PFSK-1 (cell line): ENCODE results near the gene HDAC7.

Experiments used
- FOXP2 ChIP-seq: optimal IDR thresholded peaks from 2 replicates; pipeline ENCODE3; 2011; ENCODE audit warnings: borderline replicate concordance, control low read depth, inconsistent platforms; ENCODE audit not compliant: insufficient read depth; ENCODE audit errors: extremely low read length, extremely low read depth
- POLR2AphosphoS5 ChIP-seq: IDR thresholded peaks from 2 replicates; pipeline ENCODE4 v1.6.1; 2012; ENCODE audit warnings: low read depth, mild to moderate bottlenecking, control low read depth, low read length, moderate library complexity
- REST ChIP-seq, 2 experiments: IDR thresholded peaks; 2 replicates each; pipeline versions ENCODE4 v1.6.1 to v1.8.0; 2011 to 2012; ENCODE audit warnings: low read depth in 2 of 2, low read length in 2 of 2, control low read depth in 1 of 2, inconsistent platforms in 1 of 2, mild to moderate bottlenecking in 1 of 2, moderate library complexity in 1 of 2; ENCODE audit not compliant: insufficient read depth in 1 of 2
- SIN3A ChIP-seq: IDR thresholded peaks from 2 replicates; pipeline ENCODE4 v1.6.1; 2012; ENCODE audit warnings: mild to moderate bottlenecking, low read length, moderate library complexity, borderline replicate concordance; ENCODE audit not compliant: insufficient read depth
- TAF1 ChIP-seq: IDR thresholded peaks from 2 replicates; pipeline ENCODE4 v1.6.1; 2012; ENCODE audit warnings: low read length, control low read depth, borderline replicate concordance; ENCODE audit not compliant: insufficient read depth

HDAC7 gene

GRCh38 chr12:47769234-47770085, 50.2 kb downstream of the HDAC7 start:
- no peak for TF ChIP-seq FOXP2
- no peak for TF ChIP-seq SIN3A
- TF ChIP-seq TAF1 = no peak
- no peak for TF ChIP-seq POLR2AphosphoS5
- TF ChIP-seq REST (IDR thresholded peaks at IDR 0.05; ENCODE audit: insufficient read depth in 1 of 2, low read depth in 2 of 2, low read length in 2 of 2) = no peak

GRCh38 chr12:47768323-47768811, 51.3 kb downstream of the HDAC7 start:
- TF ChIP-seq POLR2AphosphoS5 (no peak), FOXP2 (no peak), REST (IDR thresholded peaks at IDR 0.05; ENCODE audit: insufficient read depth in 1 of 2, low read depth in 2 of 2, low read length in 2 of 2) (no peak), SIN3A (no peak), TAF1 (no peak)

DNA sequence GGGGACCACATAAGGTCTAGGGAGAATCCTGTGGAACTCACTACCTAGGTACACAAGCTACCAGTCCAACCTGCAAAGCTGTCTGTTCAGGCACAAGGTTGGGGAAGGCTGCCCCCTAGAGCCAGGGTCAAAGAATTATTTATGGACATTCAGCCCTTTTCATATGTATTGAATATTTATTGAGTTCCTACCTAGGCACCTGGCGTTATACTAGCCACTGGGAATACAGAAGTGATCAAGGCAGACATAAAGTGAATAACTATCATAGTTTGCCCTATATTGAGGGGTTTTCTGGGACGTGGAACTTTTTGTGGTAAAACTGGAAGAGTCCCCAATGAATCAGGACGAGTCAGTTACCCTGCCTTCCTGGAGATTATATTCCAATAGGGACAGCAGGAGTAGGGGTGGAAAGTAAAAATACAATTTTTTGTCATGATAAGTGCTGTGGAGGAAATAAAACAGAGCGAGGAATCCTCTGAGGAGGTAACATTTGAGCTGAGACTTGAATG, 52.4 kb downstream of the HDAC7 start:
- TF ChIP-seq POLR2AphosphoS5 = no peak
- no peak for TF ChIP-seq FOXP2
- no peak for TF ChIP-seq TAF1
- no peak for TF ChIP-seq REST (IDR thresholded peaks at IDR 0.05; ENCODE audit: insufficient read depth in 1 of 2, low read depth in 2 of 2, low read length in 2 of 2)
- TF ChIP-seq SIN3A = no peak

DNA sequence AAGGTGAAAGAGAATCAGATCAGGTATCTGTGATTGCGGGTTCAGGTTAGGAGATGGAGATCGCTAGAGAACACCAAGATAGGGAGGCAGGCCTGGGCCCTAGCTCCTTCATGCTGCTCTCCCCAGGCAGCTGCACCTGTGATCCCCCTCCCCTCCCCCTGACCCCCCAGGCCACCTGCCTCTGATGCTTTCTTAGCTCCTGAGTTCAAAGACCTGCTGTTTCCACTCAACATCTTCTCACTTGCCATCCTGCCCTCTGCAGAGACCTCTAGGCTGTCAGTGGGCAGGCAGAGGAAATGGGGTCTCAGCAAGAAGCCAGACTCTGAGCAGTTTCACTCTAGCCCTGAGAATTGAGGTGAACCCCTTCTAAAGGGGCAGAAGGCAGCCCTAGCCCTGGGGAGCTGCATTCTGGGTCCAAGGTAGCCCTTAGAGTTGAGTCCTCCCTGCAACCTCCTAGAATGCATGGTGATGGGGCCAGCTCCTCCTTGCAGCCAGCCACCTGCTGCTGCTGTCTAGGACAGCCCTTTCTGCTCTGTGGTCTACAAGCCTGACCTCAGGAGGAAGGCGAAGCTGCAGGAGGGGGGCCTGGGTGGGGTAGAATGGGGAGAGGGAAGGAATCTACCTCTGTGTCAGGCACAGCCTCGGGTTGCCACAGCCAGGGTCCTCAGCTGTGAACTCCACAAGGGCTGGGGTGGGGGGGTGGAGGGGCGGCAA, 53.0 kb downstream of the HDAC7 start:
- no peak for TF ChIP-seq TAF1
- no peak for TF ChIP-seq POLR2AphosphoS5
- no peak for TF ChIP-seq REST (IDR thresholded peaks at IDR 0.05; ENCODE audit: insufficient read depth in 1 of 2, low read depth in 2 of 2, low read length in 2 of 2)
- no peak for TF ChIP-seq FOXP2
- TF ChIP-seq SIN3A = no peak
